NCI-H748 (cell line): ENCODE measurements around the gene HLA-F.

Experiments used
- DNase-seq: peaks from one replicate; lab custom pipeline; 2025; ENCODE audit not compliant: unreplicated experiment; lab: John Stamatoyannopoulos, UW

The HLA-F gene

GRCh38 chr6:29759457-29759856 lies 36.2 kb downstream of the HLA-F start:
- peak; percentile 94 for DNase-seq

GRCh38 chr6:29760328-29760727 lies 37.1 kb downstream of the HLA-F start:
- DNase-seq: no peak

GRCh38 chr6:29762051-29762450 lies 38.8 kb downstream of the HLA-F start:
- DNase-seq: no peak

DNA sequence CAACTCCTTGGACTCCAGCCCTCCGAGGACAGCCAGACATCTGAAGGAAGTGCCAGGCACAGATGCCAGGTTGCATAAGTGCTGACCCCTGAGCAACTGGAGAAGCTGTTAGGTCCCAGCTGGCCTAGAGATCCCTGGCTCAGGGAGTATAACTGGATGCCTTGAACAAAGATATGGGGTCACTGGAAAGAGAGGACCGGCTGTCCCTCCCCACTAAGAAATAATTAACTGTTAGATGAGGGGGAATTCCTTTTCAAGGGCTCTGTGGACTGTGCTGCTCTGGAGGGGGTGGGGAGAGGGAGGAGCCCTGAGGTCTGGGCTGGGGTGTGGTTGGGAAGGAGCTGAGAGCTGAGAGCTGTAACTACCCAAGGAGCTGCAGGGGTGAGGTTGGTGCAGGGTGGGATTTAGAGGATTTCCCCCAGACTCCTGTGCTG lies 39.6 kb downstream of the HLA-F start:
- no peak for DNase-seq

DNA sequence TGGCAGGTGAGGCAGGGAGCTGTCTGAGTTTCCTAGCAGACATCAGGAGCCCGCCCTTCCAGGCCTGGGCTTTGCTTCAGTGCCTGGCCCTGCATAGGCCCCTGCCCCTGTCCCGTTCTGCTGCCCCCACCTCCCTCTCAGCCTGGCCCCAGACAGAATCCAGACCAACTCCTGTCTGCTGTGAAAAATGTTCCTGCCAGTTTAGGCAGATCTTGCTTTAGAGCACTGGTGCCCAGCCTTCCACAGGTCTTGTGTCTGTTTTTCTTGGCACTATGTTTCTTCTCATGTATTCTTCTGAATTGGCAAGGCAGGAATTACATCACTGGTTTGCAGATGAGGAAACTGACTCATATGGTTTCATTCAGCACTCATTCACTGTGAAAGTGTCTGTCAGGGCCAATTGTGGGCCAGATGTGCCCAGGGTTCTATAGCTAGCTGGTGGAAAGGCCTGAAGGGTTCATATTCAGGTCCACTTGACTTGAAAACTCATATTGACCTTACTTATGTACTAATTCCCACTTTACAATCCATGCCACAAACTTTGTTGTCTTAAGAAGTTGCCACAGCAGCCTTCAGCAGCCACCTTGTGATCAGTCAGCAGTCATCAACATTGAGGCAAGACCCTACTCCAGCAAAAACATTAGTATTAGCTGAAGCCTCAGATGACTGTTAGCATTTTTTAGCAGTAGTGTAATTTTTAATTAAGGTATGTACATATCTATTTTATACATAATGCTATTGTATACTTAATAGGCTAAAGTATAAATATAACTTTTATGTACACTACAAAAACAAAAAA lies 40.5 kb downstream of the HLA-F start:
- no peak for DNase-seq

DNA sequence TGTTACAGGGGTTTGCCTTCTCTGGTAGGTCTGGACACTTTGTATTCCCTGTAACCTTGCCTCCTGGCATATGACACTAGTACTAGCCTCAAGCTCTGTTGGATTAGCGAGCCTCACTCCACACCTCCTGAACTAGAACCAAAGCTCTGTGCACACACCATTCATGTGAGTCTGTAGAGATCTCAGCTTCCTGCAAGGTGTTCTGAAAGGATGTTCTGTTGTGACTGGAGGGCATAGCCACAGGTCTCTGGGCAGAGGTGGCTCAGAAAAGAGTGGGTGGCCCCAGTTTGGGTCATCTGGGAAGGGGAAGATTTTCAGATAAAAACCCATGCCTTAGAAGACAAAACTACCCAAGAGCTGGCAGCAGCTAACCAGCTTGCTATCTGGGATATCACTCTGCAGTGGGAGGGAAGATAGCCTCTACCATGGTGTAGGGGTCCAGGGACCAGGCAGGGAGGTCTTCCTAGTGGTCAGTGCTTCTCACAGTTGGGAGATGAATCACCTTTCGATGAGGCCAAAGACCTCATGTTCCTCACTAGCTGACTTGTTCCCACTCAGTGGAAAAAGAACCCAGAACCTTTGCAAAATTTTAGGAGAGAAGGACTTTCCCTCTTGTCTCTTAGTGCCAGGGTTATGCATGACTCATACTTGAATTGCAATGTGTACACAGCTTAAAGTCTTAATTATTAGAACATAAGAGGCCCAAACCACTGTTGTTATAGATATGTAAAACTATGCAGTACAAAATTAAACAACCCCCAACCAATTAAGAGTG lies 41.4 kb downstream of the HLA-F start:
- no peak for DNase-seq

- peak; percentile 38 for DNase-seq
Observed at GRCh38 chr6:29769336-29769735, 46.1 kb downstream of the HLA-F start.

DNA sequence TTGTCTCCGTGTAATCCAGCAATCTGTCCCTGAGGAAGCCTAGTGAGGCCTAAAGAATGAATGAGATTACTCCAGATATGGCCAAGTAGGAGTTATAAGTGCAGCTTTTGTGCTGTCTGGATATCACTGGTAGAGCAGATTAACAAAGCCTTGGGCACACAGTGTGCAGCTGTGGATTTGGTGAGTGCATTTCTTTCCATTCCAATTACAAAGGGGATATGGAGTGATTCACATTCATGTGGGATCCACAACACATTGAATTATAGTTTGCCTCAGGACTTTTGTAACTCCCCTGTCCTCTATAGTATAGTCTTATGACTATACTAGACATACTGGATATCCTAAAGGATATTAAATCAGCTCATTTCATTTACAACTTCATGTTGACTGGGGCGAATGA lies 47.1 kb downstream of the HLA-F start:
- no peak for DNase-seq

DNA sequence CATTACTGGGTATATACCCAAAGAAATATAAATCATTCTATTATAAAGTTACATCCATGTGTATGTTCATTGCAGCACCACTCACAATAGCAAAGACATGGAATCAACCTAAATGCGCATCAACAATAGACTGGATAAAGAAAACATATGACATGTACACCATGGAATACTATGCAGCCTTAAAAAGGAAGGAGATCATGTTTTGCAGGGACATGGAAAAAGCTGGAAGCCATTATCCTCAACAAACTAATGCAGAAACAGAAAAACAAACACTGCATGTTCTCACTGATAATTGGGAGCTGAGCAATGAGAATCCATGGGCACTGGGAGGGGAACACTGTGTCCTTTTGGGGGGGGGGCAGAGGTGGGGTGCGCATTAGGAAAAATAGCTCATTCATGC lies 53.5 kb downstream of the HLA-F start:
- DNase-seq: no peak
